Natural killer cell (primary cell): ENCODE results near the gene ZMIZ2. TPM values are rescaled to one million over a fixed set of nuclear protein-coding genes. Genes with fewer than 3 reads are reported as not detected.

ENCODE experiments used
- ATAC-seq, 3 donors: fragments of 150-1000 bp in 2 of 3; fragments of 200-7000 bp in 1 of 3; cut with Tn5 transposase; 1 replicate in 1 of 3; 2 replicates in 2 of 3; pipeline ENCODE4 v1.10.0; 2021; ENCODE audit warnings: mild to moderate bottlenecking in 2 of 3, moderate library complexity in 2 of 3
- DNase-seq, 2 donors: peaks; one replicate each; pipeline versions ENCODE4 v3.0.0 to v3.0.0-alpha.2; 2013 to 2021; ENCODE audit warnings: mixed read lengths in 1 of 2
- H3K27ac ChIP-seq: one replicate; pipeline ENCODE4 v1.5.1; 2013; ENCODE audit warnings: mild to moderate bottlenecking, low read length
- H3K27me3 ChIP-seq: one replicate; pipeline ENCODE4 v1.6.1; 2013; ENCODE audit warnings: low read length; ENCODE audit not compliant: control insufficient read depth, insufficient read depth
- H3K36me3 ChIP-seq: one replicate; pipeline ENCODE4 v1.6.1; 2013; ENCODE audit warnings: low read length; ENCODE audit not compliant: control insufficient read depth, insufficient read depth
- H3K4me1 ChIP-seq: one replicate; pipeline ENCODE4 v1.6.1; 2013; ENCODE audit warnings: low read length; ENCODE audit not compliant: control insufficient read depth, insufficient read depth
- H3K4me3 ChIP-seq: one replicate; pipeline ENCODE4 v1.5.1; 2013; ENCODE audit warnings: low read length
- H3K9me3 ChIP-seq: one replicate; pipeline ENCODE4 v1.6.1; 2013; ENCODE audit warnings: low read length; ENCODE audit not compliant: control insufficient read depth, insufficient read depth
- H3K27ac Mint-ChIP-seq, 2 donors: one replicate each; pipeline ENCODE4 v1.8.0; 2022; ENCODE audit warnings: mild to moderate bottlenecking in 2 of 2, mixed read lengths in 2 of 2, moderate library complexity in 1 of 2
- H3K27me3 Mint-ChIP-seq, 2 donors: one replicate each; pipeline ENCODE4 v1.8.0; 2022; ENCODE audit warnings: low read depth in 2 of 2, mixed read lengths in 2 of 2
- H3K36me3 Mint-ChIP-seq: one replicate; pipeline ENCODE4 v1.8.0; 2022; ENCODE audit warnings: mixed read lengths
- H3K4me1 Mint-ChIP-seq, 2 donors: one replicate each; pipeline ENCODE4 v1.8.0; 2022; ENCODE audit warnings: mixed read lengths in 2 of 2
- H3K4me3 Mint-ChIP-seq: one replicate; pipeline ENCODE4 v1.8.0; 2022; ENCODE audit warnings: mild to moderate bottlenecking, moderate library complexity, mixed read lengths
- H3K9me3 Mint-ChIP-seq, 2 donors: one replicate each; pipeline ENCODE4 v1.8.0; 2022; ENCODE audit warnings: mixed read lengths in 2 of 2
- CTCF ChIP-seq: fragments of 200-600 bp; IDR thresholded peaks from one replicate; pipeline ENCODE4 v1.8.0; 2022; ENCODE audit warnings: antibody characterized with exemption
- WGBS: methylation state at CpG from one replicate; pipeline ENCODE4 v1.1.7; 2013; ENCODE audit warnings: missing lambda C conversion rate; ENCODE audit not compliant: insufficient coverage; 5-methylcytosine and 5-hydroxymethylcytosine counted together
- intact Hi-C: fragments of 100-400 bp; cut with micrococcal nuclease; formaldehyde crosslinking; loops from one replicate; pipeline ENCODE4 v1.14.2; 2022
- total RNA-seq, 4 donors: library from RNA; stranded (reverse); fragments of 120-200 nt in 1 of 4; gene quantifications; one replicate each; pipeline versions ENCODE4 v1.2.3 to v1.2.4, GENCODE V29; 2013 to 2022

The ZMIZ2 gene
- total RNA-seq, 3 donors from 2014 or later (not counting 1 experiment from before 2014, with no cell fraction given): 152 to 170 (median 167) TPM

- Histone ChIP-seq H3K27ac (no peak overlapping the region), H3K4me1 (no peaks in the 10 kb centered on the region), H3K27me3 (no peaks in the 10 kb centered on the region), H3K9me3 (no peaks in the 10 kb centered on the region), H3K4me3 (no peak overlapping the region), H3K36me3 (no peaks in the 10 kb centered on the region)
- no peak overlapping the region for H3K4me3 Mint-ChIP-seq
- no peak for TF ChIP-seq CTCF
- intact Hi-C loops: no loop called here
- 100% methylated on average over 3 of the region's 4 CpGs for WGBS
- ATAC-seq: no peak
- no peak for DNase-seq
- H3K4me1 Mint-ChIP-seq: peaks cover 8 to 13% of the 10 kb centered on the region in 2 donors
- no peaks in the 10 kb centered on the region for H3K27me3 Mint-ChIP-seq
- H3K27ac Mint-ChIP-seq: no peak overlapping the region
- no peaks in the 10 kb centered on the region for H3K9me3 Mint-ChIP-seq
- no peaks in the 10 kb centered on the region for H3K36me3 Mint-ChIP-seq
These were observed 10.5 kb upstream of the ZMIZ2 start for GRCh38 chr7:44738051-44738723.

DNA sequence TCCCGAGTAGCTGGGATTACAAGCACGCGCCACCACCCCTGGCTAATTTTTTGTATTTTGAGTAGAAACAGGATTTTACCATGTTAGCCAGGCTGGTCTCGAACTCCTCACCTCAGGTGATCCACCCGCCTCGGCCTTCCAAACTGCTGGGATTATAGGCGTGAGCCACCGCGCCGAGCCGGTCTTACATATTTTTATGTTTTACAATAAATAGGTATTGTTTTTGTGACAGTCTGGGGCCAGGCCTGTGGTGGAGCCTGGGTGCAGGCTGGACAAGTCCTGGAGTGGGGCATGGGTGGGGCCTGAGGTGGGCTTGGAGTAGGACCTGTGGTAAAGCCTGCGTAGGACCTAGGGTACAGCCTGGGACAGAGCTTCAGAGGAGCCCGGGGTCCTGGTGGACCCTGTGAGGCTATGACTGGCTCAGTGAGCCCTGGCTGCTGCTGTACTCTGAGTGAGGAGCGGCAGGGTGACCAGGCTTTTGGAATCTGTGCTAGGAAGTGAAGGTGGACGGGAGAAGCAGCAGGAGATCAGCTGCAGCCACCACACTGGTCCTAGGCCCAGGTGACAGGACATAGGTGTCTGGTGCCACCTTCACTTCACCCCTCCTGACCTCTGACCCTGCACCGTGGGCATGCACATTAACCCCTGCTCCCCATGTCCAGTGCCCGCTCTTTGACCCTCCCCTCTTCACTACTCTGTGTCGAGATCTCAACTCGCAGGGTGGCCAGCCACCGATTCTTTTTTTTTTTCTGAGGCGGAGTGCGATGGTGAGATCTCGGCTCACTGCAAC is 9.6 kb upstream of the ZMIZ2 start:
- no peak for DNase-seq
- Histone ChIP-seq H3K27ac (no peak overlapping the region), H3K4me3 (no peak overlapping the region), H3K36me3 (no peaks in the 10 kb centered on the region), H3K9me3 (no peaks in the 10 kb centered on the region), H3K27me3 (no peaks in the 10 kb centered on the region), H3K4me1 (no peaks in the 10 kb centered on the region)
- intact Hi-C loops: no loop called here
- Mint-ChIP-seq H3K9me3 (no peaks in the 10 kb centered on the region), H3K36me3 (no peaks in the 10 kb centered on the region), H3K4me3 (no peak overlapping the region), H3K4me1 (peaks cover 8 to 19% of the 10 kb centered on the region in 2 donors), H3K27ac (no peak overlapping the region), H3K27me3 (no peaks in the 10 kb centered on the region)
- WGBS: 97% methylated on average over 22 of the region's 23 CpGs
- no peak for TF ChIP-seq CTCF
- no peak for ATAC-seq

- Mint-ChIP-seq H3K36me3 (no peaks in the 10 kb centered on the region), H3K4me1 (peaks cover 8 to 13% of the 10 kb centered on the region in 2 donors), H3K27me3 (no peaks in the 10 kb centered on the region), H3K9me3 (no peaks in the 10 kb centered on the region), H3K27ac (no peak overlapping the region), H3K4me3 (no peak overlapping the region)
- TF ChIP-seq CTCF: no peak
- Histone ChIP-seq H3K27me3 (no peaks in the 10 kb centered on the region), H3K36me3 (no peaks in the 10 kb centered on the region), H3K4me3 (no peak overlapping the region), H3K4me1 (no peaks in the 10 kb centered on the region), H3K9me3 (no peaks in the 10 kb centered on the region), H3K27ac (no peak overlapping the region)
- no peak for DNase-seq
- intact Hi-C loops: loop anchor here (10.0 kb wide), 1 partner anchor 105 kb away; no protein-coding TSS in a partner anchor
- 95% methylated on average over 2 of the region's 2 CpGs for WGBS
- ATAC-seq: no peak
These were observed 8.6 kb upstream of the ZMIZ2 start for GRCh38 chr7:44740055-44740454.
